Measurements from ENCODE around the gene NPEPPS.

NPEPPS gene

DNA sequence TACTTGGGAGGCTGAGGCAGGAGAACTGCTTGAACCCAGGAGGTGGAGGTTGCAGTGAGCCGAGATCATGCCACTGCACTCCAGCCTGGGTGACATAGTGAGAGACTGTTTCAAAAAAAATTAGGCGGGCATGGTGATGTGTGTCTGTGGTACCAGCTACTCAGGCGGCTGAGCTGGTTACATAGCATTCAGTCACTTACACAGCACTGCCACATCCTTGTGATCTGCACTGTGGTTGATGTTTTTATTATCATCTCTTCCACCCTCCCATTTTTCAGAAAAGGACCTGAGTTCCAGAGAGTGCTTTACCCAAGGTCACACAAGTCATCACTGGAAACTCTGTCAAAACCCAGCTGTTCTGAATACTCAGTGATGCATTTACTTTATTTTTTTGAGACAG, 104.0 kb downstream of the NPEPPS start:
- no peaks in the 10 kb centered on the region for H3K27me3 ChIP-seq (ENCODE audit: insufficient read depth, low read depth, severe bottlenecking)

DNA sequence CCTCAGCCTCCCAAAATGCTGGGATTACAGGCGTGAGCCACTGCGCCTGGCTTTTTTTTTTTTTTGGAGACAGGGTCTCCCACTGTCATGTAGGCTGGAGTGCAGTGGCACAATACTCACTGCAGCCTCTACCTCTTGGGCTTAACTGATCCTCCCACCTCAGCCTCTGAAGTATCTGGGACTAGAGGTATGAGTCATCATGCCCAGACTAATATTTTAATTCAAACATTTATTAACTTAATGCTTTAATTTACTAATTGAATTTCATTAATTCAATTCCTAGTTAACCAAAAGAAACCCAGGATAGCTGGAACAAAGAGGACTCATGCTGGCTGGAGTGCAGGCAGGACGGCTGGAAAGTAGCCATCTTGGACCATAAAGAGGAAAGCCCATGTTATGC, 104.8 kb downstream of the NPEPPS start:
- Histone ChIP-seq H3K27me3 (ENCODE audit: insufficient read depth, low read depth, severe bottlenecking) (no peaks in the 10 kb centered on the region), H3K36me3 (peaks cover 8% of the 10 kb centered on the region), H3K9me3 (ENCODE audit: severe bottlenecking) (no peaks in the 10 kb centered on the region), H3K27ac (no peak overlapping the region), H3K4me3 (ENCODE audit: low read depth, low read length) (no peak overlapping the region)
- no peak for DNase-seq
- TF ChIP-seq, protein P1, sequence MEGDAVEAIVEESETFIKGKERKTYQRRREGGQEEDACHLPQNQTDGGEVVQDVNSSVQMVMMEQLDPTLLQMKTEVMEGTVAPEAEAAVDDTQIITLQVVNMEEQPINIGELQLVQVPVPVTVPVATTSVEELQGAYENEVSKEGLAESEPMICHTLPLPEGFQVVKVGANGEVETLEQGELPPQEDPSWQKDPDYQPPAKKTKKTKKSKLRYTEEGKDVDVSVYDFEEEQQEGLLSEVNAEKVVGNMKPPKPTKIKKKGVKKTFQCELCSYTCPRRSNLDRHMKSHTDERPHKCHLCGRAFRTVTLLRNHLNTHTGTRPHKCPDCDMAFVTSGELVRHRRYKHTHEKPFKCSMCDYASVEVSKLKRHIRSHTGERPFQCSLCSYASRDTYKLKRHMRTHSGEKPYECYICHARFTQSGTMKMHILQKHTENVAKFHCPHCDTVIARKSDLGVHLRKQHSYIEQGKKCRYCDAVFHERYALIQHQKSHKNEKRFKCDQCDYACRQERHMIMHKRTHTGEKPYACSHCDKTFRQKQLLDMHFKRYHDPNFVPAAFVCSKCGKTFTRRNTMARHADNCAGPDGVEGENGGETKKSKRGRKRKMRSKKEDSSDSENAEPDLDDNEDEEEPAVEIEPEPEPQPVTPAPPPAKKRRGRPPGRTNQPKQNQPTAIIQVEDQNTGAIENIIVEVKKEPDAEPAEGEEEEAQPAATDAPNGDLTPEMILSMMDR (IDR thresholded peaks at IDR 0.05; ENCODE audit: low read depth, low read length): no peak

More for the DNA sequence above, 104.0 kb downstream of the NPEPPS start:
- Histone ChIP-seq H3K4me3 (ENCODE audit: low read depth, low read length) (no peak overlapping the region), H3K27ac (no peak overlapping the region), H3K36me3 (peaks cover 8% of the 10 kb centered on the region), H3K9me3 (ENCODE audit: severe bottlenecking) (no peaks in the 10 kb centered on the region)
- no peak for DNase-seq
- TF ChIP-seq, protein P1 (IDR thresholded peaks at IDR 0.05; ENCODE audit: low read depth, low read length): no peak

DNA sequence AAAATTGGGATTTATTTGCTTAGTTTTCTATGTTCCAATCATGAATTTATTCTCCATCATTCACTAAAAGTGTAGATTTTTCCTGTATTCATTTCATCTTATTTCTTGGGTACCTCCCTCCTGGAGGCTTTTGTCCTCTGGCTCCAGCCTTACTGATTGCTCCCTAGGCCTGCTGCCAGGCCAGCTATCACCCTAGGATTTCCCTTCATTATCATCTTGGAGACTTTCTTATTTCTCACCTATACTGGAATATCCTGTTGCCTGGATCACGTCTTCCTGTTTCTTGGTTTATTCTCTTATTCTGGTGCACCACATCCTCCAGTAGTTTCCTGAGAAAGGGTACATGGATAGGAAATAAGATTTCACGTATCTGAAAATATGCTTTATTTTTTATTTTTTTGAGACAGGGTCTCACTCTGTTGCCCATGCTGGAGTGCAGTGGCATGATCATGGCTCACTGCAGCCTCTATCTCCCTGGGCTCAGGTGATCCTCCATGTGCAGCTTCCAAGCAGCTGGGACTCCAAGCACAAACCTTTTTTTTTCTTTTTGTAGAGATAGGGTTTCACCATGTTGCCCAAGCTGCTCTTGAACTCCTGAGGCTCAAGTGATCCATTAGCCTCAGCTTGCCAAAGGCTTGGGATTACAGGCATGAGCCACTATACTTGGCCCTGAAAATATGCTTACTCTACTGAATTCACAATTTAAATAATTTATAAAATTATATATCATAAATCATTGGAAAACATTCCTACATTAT, 105.5 kb downstream of the NPEPPS start:
- H3K9me3 ChIP-seq (ENCODE audit: severe bottlenecking): no peaks in the 10 kb centered on the region
- DNase-seq: no peak
- no peaks in the 10 kb centered on the region for H3K27me3 ChIP-seq (ENCODE audit: insufficient read depth, low read depth, severe bottlenecking)
- TF ChIP-seq, protein P1 (IDR thresholded peaks at IDR 0.05; ENCODE audit: low read depth, low read length): no peak
- H3K36me3 ChIP-seq: peaks cover 8% of the 10 kb centered on the region
- no peak overlapping the region for H3K4me3 ChIP-seq (ENCODE audit: low read depth, low read length)
- no peak overlapping the region for H3K27ac ChIP-seq

DNA sequence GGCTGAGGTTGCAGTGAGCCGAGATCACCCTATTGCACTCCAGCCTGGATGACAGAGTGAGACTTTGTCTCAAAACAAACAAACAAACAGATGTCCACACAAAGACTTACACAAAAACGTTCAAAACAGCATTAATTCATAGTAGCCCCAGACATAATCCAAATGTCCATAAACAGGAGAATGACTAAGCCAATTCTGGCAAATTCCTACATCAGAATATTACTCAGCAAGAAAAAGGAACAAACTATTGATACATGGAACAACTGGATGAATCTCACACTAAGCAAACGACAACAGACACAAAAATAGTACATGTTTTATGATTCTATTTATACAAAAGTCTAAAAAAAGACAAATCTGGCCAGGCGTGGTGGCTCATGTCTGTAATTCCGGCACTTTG, 108.0 kb downstream of the NPEPPS start:
- TF ChIP-seq, protein P1 (IDR thresholded peaks at IDR 0.05; ENCODE audit: low read depth, low read length): no peak
- DNase-seq: no peak
- Histone ChIP-seq H3K9me3 (ENCODE audit: severe bottlenecking) (no peaks in the 10 kb centered on the region), H3K36me3 (peaks cover 5% of the 10 kb centered on the region), H3K27ac (no peak overlapping the region), H3K4me3 (ENCODE audit: low read depth, low read length) (no peak overlapping the region), H3K27me3 (ENCODE audit: insufficient read depth, low read depth, severe bottlenecking) (no peaks in the 10 kb centered on the region)

DNA sequence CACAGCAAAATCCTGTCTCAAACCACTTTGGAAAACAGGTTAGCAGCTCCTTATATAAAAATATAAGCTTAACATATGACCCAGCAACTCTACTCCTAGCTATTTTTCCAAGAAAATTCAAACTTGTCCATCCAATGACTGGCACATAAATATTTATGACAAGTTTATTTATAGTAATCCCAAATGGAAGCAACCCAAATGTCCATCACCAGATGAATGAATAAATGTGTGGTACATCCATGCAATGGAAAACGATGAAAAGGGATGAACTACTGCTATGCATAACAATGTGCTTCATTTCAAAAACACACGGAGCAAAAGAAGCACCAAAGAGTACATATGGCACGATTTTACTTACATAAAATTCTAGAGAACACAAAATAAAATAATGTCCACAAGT, 109.2 kb downstream of the NPEPPS start:
- no peak overlapping the region for H3K27ac ChIP-seq
- no peaks in the 10 kb centered on the region for H3K9me3 ChIP-seq (ENCODE audit: severe bottlenecking)
- no peaks in the 10 kb centered on the region for H3K27me3 ChIP-seq (ENCODE audit: insufficient read depth, low read depth, severe bottlenecking)
- H3K36me3 ChIP-seq: peaks cover 5% of the 10 kb centered on the region
- DNase-seq: no peak
- H3K4me3 ChIP-seq (ENCODE audit: low read depth, low read length): no peak overlapping the region
- TF ChIP-seq, protein P1 (IDR thresholded peaks at IDR 0.05; ENCODE audit: low read depth, low read length): no peak

DNA sequence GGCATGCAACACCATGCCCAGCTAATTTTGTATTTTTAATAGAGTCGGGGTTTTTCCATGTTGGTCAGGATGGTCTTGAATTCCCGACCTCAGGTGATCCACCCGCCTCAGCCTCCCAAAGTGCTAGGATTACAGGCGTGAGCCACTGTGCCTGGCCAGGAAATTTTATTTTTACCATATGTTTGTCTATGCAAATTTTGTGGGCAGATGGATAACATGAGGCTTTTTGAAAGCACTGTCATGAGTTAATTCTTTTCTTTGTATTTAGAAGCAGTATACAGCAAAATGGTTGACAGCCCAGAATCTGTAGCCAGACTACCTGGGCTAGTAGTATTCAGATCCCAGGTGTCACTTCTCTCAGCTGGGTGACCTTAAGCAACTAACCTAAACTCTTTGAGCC, 110.3 kb downstream of the NPEPPS start:
- TF ChIP-seq, protein P1 (IDR thresholded peaks at IDR 0.05; ENCODE audit: low read depth, low read length): no peak
- no peak overlapping the region for H3K27ac ChIP-seq
- no peaks in the 10 kb centered on the region for H3K27me3 ChIP-seq (ENCODE audit: insufficient read depth, low read depth, severe bottlenecking)
- H3K9me3 ChIP-seq (ENCODE audit: severe bottlenecking): no peaks in the 10 kb centered on the region
- H3K36me3 ChIP-seq: peaks cover 5% of the 10 kb centered on the region
- DNase-seq: no peak
- no peak overlapping the region for H3K4me3 ChIP-seq (ENCODE audit: low read depth, low read length)
